HG02852 (cell line): Measurements from ENCODE around the gene TAS1R3.
A peak's percentile ranks its signal among the peaks of the same experiment; 100 is the strongest.

Experiments used
- ATAC-seq: cut with Tn5 transposase; IDR thresholded peaks from one replicate; pipeline ENCODE4 v1.9.1; 2021; ENCODE audit warnings: mild to moderate bottlenecking, moderate library complexity; ENCODE audit not compliant: unreplicated experiment

Gene TAS1R3

GRCh38 chr1:1349256-1350012 is 18.4 kb downstream of the TAS1R3 start, which contains the start of gene DVL1:
Gene DVL1 (minus strand): TSS chr1:1349418. CDS start chr1:1349065, 353 bp downstream.
- peak; percentile 50 for ATAC-seq

- ATAC-seq: no peak
Observed at GRCh38 chr1:1351511-1352427, 20.7 kb downstream of the TAS1R3 start.

- no peak for ATAC-seq
Observed at GRCh38 chr1:1352786-1353388, 21.8 kb downstream of the TAS1R3 start.

GRCh38 chr1:1353389-1354151 is 22.5 kb downstream of the TAS1R3 start:
- ATAC-seq: no peak

- no peak for ATAC-seq
Observed at GRCh38 chr1:1354271-1355247, 23.5 kb downstream of the TAS1R3 start.

- no peak for ATAC-seq
Observed at GRCh38 chr1:1355416-1355815, 24.3 kb downstream of the TAS1R3 start.

GRCh38 chr1:1356166-1356795 is 25.2 kb downstream of the TAS1R3 start:
- ATAC-seq: no peak

- no peak for ATAC-seq
Observed at GRCh38 chr1:1356796-1357401, 25.8 kb downstream of the TAS1R3 start.

GRCh38 chr1:1357871-1358432 is 26.9 kb downstream of the TAS1R3 start:
- no peak for ATAC-seq

GRCh38 chr1:1358433-1359271 is 27.6 kb downstream of the TAS1R3 start, which contains the start of gene MXRA8:
Gene MXRA8 (minus strand): TSS chr1:1358555. CDS start chr1:1358504, 51 bp downstream.
- ATAC-seq: no peak

GRCh38 chr1:1359308-1359663 is 28.2 kb downstream of the TAS1R3 start:
- ATAC-seq: no peak

GRCh38 chr1:1359664-1360468 is 28.8 kb downstream of the TAS1R3 start:
- no peak for ATAC-seq

GRCh38 chr1:1360506-1361169 is 29.6 kb downstream of the TAS1R3 start:
- ATAC-seq: no peak

- ATAC-seq: no peak
Observed at GRCh38 chr1:1361233-1361981, 30.3 kb downstream of the TAS1R3 start.

- no peak for ATAC-seq
Observed at GRCh38 chr1:1361982-1362423, 30.9 kb downstream of the TAS1R3 start.
